GM19023 (cell line): Measurements from ENCODE around the gene HS2ST1.
"Not testable (repeated sequence)": the region's sequence is repeated elsewhere in the genome, so short reads cannot be mapped to it uniquely, and the experiment has no call there.

ENCODE experiments used
- ATAC-seq: cut with Tn5 transposase; IDR thresholded peaks from one replicate; pipeline ENCODE4 v1.9.1; 2021; ENCODE audit warnings: mild to moderate bottlenecking, moderate library complexity; ENCODE audit not compliant: unreplicated experiment

The HS2ST1 gene

GRCh38 chr1:87004857-87005256 is 90.4 kb downstream of the HS2ST1 start:
- ATAC-seq = no peak

GRCh38 chr1:87007323-87007722 is 92.9 kb downstream of the HS2ST1 start:
- ATAC-seq = no peak

- not testable (repeated sequence) for ATAC-seq
Observed at GRCh38 chr1:87013385-87013784, 99.0 kb downstream of the HS2ST1 start.

GRCh38 chr1:87017998-87018672 is 103.7 kb downstream of the HS2ST1 start:
- no peak for ATAC-seq

GRCh38 chr1:87023326-87023725 is 108.9 kb downstream of the HS2ST1 start:
- no peak for ATAC-seq

GRCh38 chr1:87024936-87025540 is 110.6 kb downstream of the HS2ST1 start:
- peak; percentile 65 for ATAC-seq

GRCh38 chr1:87027561-87027960 is 113.1 kb downstream of the HS2ST1 start:
- ATAC-seq = not testable (repeated sequence)

GRCh38 chr1:87028576-87028975 is 114.1 kb downstream of the HS2ST1 start:
- no peak for ATAC-seq

GRCh38 chr1:87030740-87031690 is 116.6 kb downstream of the HS2ST1 start:
- peak; percentile 93 for ATAC-seq

GRCh38 chr1:87034351-87034750 is 119.9 kb downstream of the HS2ST1 start:
- ATAC-seq = no peak

GRCh38 chr1:87039096-87039495 is 124.7 kb downstream of the HS2ST1 start:
- ATAC-seq = no peak

GRCh38 chr1:87042111-87042811 is 127.8 kb downstream of the HS2ST1 start:
- ATAC-seq = no peak

- ATAC-seq = no peak
Observed at GRCh38 chr1:87044424-87044823, 130.0 kb downstream of the HS2ST1 start.

GRCh38 chr1:87044840-87045239 is 130.4 kb downstream of the HS2ST1 start:
- ATAC-seq = no peak

- ATAC-seq = peak; percentile 44
Observed at GRCh38 chr1:87045761-87046304, 131.4 kb downstream of the HS2ST1 start.

- no peak for ATAC-seq
Observed at GRCh38 chr1:87046951-87047350, 132.5 kb downstream of the HS2ST1 start.

GRCh38 chr1:87048237-87048636 is 133.8 kb downstream of the HS2ST1 start:
- ATAC-seq = no peak

- ATAC-seq = no peak
Observed at GRCh38 chr1:87051965-87052364, 137.5 kb downstream of the HS2ST1 start.

GRCh38 chr1:87052400-87052799 is 138.0 kb downstream of the HS2ST1 start:
- no peak for ATAC-seq

- ATAC-seq = no peak
Observed at GRCh38 chr1:87052961-87053360, 138.5 kb downstream of the HS2ST1 start.

- ATAC-seq = no peak
Observed at GRCh38 chr1:87053446-87053845, 139.0 kb downstream of the HS2ST1 start.
